GM11168 (cell line): ENCODE measurements around the gene GASK1A.

ENCODE experiments used
- in situ Hi-C: fragments of 300-500 bp; cut with MboI; formaldehyde crosslinking; loops from one replicate; pipeline ENCODE4 v1.12.0; 2022; ENCODE audit warnings: low sequenced_read_pairs; ENCODE audit not compliant: unreplicated experiment

Gene GASK1A

DNA sequence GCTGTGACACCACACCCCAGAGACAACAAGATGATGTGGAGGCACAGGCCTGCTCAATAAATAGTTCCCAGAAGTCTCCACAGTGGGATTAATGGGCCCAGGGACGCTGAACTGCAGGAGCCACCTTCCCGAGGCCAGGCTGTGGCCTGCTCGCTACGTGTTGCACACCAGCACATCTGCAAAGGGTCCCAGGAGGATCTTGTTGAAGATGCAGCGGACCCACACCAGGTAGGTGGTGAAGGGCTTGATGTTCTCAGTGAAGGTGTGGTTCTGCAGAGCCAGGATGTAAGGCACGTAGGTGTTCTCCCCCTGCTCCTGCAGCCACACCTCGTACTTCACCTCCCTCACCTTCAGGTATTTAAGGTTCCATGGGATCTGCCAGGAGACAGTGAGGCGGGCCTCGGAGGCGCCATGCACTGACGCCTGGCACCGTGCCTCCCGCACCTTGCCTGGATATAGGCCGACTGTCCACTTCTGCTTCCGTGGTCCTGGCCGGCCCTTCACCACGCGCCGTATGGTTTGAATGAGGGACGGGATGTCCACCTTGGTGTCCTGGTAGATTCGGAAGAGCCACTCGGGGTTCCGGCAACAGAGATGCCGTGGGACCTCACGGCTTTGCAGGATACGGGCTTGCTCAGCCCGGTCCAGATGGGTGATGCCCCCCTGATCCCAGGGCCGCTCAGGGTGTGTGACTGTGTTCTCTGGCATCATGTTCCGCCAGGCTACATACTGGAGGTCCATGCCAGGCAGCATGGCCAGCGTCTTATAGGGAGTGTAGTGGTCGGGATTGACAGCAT lies 100.6 kb downstream of the GASK1A start:
- in situ Hi-C loops, result no loop called here

DNA sequence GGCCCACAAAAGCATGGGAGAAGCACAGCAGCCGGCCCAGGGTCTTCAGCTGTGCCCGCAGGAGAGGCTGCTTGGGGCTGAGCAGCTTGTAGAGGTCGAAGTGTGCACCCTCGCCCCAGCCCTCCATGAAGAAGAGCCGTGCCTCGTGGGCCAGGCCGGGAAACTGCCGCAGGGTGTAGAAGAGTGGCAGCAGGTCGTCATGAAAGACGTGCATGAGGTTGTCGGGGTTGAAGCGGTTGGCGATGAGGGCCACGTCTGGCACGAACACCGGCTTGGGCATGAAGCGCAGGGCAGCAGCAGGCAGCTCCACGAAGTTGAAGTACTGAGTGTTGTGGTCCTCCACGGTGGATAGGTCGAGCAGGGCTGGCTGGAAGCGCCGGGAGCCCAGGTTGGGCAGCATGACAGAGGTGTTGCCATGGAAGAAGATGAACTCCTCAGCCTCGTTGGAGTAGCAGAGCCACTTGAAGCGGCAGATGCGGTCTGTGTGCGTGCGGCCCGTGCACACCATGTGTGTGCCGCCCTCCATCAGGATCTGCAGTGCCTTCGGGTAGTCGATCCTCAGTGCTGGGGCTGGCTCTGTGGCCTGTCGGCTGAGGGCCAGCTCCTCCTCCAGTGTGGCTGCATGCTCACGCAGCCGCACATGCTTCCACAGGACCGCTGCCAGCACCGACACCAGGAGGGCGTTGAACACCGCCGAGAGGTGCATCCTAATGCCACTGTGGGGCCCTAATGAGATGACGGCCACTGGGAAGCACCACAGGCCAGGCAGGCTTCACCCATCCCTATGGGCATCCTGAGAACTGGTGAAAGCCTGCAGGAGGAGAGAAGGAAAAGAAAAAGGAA lies 101.8 kb downstream of the GASK1A start:
- in situ Hi-C loops, result no loop called here

DNA sequence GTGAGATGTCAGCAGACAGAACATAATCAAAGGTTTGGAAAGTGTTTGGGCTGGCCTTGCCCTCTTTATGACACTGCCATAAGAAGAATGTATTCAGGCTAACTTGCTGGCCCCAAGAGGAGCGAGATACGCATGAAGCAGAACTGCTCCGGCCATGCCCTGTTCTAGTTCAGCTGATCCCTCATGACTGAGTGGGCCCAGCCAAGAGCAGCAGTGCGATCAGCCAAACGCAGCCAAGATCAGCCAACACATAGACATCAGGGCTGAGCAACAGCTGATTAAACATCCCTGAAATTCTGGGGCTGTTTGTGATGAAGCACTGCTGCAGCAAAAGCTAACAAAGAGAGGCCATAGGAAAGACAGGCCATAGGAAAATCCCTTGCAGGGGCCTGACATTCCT lies 102.7 kb downstream of the GASK1A start:
- in situ Hi-C loops, result no loop called here

DNA sequence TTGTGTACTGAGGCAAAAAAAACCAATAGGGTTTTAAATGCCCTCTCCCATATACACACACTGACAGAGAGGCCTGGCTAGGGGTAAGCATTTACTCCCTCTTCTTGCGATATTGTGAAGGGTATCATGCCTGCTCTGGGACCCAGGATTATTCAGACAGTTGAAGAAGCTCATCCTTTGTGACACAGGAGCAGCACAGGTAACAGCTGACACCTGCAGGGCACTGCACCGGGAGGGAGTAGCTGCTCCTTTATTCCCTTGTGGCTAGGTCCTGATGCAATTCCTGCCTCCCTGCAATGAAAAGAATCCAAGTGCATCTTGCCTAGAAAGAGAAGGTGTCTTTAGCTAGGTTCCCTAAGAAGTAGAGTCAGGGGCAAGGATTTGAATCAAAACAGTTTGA lies 103.3 kb downstream of the GASK1A start:
- in situ Hi-C loops, result no loop called here

- in situ Hi-C loops, result no loop called here
These were observed 107.5 kb downstream of the GASK1A start for GRCh38 chr3:43086460-43087165.

DNA sequence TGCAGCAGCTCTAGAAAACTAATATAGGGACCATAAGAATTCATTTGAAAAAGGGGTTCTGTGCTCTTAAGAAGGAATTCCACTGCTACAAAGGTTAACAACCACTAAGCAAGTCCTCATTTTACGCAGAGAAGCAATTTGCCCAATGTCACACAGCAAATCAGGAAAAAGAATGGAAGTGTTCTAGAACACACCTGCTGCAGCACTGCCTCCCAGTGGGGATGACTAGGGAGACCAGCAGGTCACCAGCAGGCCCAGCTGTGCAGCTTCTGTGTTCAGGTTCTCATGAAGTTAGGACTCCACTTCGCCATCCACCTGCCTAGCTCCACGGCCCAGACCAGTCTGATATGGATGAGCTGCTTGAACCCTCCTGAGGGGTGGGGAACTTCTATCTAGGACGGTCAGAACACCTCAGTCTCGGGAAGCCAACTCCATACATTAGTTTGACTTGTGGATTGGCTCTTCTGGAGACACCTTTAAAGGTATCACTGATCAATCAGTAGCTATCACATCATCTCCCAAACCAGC lies 108.2 kb downstream of the GASK1A start:
- in situ Hi-C loops, result no loop called here

GRCh38 chr3:43089081-43089480 lies 110.0 kb downstream of the GASK1A start:
- in situ Hi-C loops, result no loop called here

GRCh38 chr3:43090238-43090637 lies 111.1 kb downstream of the GASK1A start:
- in situ Hi-C loops, result no loop called here

GRCh38 chr3:43091481-43091880 lies 112.4 kb downstream of the GASK1A start:
- in situ Hi-C loops, result no loop called here

DNA sequence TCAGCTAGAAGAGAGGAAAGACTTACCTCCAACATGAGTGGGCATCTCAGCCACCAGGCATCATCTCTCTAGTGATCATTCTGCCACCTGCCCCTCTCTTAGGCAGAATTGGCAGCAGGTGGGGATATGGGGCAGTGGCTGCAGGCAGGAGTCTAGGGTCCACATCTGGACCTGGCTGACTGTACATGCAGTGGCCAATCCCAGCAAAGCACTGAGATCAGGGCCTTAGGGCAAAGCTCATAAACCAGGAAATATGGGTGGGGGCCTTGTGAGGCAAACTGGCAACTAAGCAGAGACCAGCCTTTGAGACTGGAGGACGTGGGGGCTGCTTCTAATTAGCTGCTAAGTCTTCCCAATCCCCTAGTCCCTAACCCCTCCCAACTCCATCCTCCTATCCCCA lies 113.9 kb downstream of the GASK1A start:
- in situ Hi-C loops, result no loop called here

- in situ Hi-C loops, result no loop called here
These were observed 114.9 kb downstream of the GASK1A start for GRCh38 chr3:43093974-43094373.

DNA sequence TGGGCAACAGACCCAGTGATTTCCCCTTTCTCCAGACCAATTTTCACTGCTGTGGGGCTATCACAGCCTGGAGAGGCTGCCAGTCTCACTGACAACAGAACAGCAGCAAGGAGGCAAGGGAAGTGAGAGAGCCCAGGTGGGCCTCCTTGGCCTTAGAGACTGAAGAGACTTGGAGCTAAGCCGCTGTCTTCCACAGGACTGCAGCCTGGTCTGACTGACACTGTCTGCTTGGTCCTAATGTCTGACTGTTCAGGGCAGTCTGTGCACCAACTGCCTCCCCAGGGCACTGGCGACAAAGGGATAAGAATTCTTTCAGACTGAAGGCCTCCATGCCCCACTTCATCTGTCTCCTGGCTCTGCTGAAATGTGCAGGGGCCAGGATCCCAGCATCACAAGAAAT lies 115.3 kb downstream of the GASK1A start:
- in situ Hi-C loops, result no loop called here

DNA sequence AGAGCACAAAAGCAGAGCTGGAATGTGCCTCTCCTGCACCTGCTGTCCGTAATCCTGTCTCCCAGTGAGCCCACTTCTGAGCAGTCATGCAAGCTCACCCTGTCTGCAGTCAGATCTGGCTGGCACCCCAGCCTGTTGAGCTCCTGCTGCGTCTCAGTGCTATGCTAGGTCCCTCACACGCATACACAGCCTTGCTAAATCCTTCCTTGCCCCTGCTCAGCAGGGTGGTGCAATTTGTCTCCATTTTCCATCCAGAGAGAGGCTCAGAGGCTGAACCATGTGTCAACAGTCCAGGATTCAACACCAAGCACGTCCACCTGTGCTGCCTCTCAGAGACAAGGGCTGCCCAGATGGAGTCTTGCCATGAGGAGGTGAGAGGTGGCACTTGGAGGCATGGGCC lies 115.7 kb downstream of the GASK1A start:
- in situ Hi-C loops, result no loop called here

GRCh38 chr3:43095370-43095769 lies 116.3 kb downstream of the GASK1A start:
- in situ Hi-C loops, result no loop called here

- in situ Hi-C loops, result no loop called here
These were observed 117.7 kb downstream of the GASK1A start for GRCh38 chr3:43096761-43097160.

DNA sequence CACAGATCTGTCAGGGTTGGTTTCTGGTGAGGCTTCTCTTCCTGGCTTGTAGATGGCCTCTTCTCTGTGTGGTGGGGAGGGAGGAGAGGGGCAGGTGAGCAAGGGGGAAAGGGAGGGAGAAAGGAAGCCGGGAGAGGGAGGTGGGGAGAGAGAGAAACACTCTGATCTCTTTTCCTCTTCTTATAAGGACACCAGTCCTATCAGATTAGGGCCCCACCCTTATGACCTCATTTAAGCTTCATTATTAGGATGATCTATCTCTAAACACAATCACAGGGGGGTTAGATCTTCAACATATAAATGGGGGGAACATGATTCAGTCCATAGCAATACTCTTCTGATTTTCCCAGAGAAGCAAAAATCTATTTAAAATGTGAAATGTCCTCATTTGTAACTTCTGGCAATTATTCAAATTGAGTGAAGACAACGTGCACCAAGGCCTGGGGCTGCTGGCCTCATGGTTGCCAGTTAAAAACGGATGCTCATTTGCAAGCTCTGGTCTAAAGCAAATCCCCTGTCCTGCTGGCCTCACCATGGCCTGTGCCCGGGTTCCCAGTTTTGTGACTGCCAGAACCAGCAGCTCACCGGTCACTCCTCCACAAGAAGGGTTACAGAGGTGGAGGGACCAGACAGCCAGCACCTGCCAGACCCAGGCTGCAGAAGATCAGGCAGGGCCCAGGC lies 118.4 kb downstream of the GASK1A start:
- in situ Hi-C loops, result no loop called here

- in situ Hi-C loops, result no loop called here
These were observed 119.7 kb downstream of the GASK1A start for GRCh38 chr3:43098761-43099160.

DNA sequence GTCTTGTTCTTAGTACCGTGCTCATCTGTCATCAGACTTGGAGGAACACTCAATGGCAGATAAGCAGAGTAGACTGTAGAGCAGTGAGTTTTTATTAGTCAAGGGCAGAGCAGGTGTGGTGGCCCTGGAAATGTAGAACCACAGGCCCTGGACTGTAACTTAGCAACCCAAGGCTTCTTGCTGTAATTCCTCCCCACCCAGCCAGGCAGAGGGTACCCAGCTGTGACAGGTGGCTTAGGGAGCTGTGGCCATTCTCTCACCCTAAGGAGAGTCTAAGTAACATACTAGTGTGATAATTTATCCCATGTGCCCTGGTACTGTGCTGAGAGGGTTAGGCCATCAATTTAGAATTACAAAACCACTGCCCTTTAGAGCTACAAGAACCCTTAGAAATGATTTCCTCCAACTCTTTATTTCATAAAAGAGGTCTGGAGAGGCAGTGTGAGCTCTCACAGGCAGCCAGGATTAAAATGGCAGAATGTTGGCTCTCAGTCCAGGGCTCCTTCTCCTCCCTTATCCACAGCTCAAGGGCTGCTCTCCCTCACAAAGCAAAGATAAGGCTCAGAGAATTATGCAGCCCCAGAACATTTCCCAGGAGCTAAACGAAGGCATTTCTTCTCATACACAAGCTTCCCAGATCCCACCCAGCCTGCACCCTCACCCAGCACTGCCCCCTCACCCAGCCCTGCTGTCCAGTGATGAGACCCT lies 123.8 kb downstream of the GASK1A start:
- in situ Hi-C loops, result no loop called here

GRCh38 chr3:43104039-43104438 lies 124.9 kb downstream of the GASK1A start:
- in situ Hi-C loops, result no loop called here
